ENCODE data around the gene MRTFA.

DNA sequence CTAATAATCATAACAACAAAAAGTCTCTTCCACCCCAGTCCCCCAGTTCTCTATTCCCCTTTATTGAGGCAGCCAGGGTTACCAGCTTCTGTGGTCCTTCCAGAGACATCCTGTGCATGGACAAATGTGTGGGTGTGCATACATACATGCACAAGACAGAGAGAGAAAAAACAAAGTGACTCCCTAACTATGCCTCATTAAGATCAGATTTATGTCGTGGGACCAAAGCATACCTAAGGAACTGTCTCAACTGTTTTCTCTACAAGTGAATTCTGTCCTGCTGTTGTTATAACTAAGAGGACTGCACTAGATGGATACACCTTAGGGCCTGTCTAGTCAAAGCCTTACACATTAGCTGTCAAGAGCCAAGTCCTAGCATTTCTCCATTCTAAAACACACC is 106.7 kb downstream of the MRTFA start:
- TF ChIP-seq POLR2A (IDR thresholded peaks at IDR 0.05; ENCODE audit: low read depth, low read length) (no peak), POLR2AphosphoS5 (IDR thresholded peaks at IDR 0.05; ENCODE audit: low read depth, low read length) (no peak), TAF1 (IDR thresholded peaks at IDR 0.05; ENCODE audit: low read depth, low read length) (no peak)
